SK-N-SH (cell line): ENCODE measurements around the gene MLANA. TPM values are rescaled to one million over a fixed set of nuclear protein-coding genes. Genes with fewer than 3 reads are reported as not detected.

ENCODE experiments used
- CTCF ChIA-PET: fragments of 300-600, 350-600 bp; formaldehyde crosslinking; extraction: SDS; loops from one replicate; lab custom pipeline; 2021; lab: Yijun Ruan, JAX
- POLR2A ChIA-PET: fragments of 350-600 bp; sonication (Branson Sonifier 250); formaldehyde crosslinking; extraction: SDS; loops from one replicate; lab custom pipeline; 2020; ENCODE audit warnings: antibody characterized with exemption, inconsistent platforms; lab: Yijun Ruan, JAX
- DNase-seq: peaks from one replicate; pipeline ENCODE4 v3.0.0; 2012
- H2AFZ ChIP-seq: fragments of 200-600 bp; sonication (generic); 2 replicates; pipeline ENCODE4 v1.8.1; 2016; ENCODE audit warnings: antibody characterized with exemption, mild to moderate bottlenecking, low read depth
- H3F3A ChIP-seq: fragments of 200-600 bp; sonication (generic); replicated peaks from 2 replicates; pipeline ENCODE3; 2016; ENCODE audit warnings: antibody characterized with exemption, mild to moderate bottlenecking; ENCODE audit not compliant: insufficient read depth
- H3K27ac ChIP-seq, 2 experiments: fragments of 200-500 bp in 1 of 2; fragments of 200-600 bp in 1 of 2; sonication (Bioruptor generic) in 1 of 2; sonication (generic), shearing (Covaris generic) in 1 of 2; 2 replicates each; pipeline versions ENCODE4 v1.5.1 to v1.6.1; 2014 to 2016; ENCODE audit warnings: low read depth in 2 of 2, inconsistent platforms in 1 of 2, low read length in 1 of 2, mild to moderate bottlenecking in 1 of 2, mixed read lengths in 1 of 2
- H3K27me3 ChIP-seq: fragments of 200-600 bp; sonication (generic), shearing (Covaris generic); 2 replicates; pipeline ENCODE4 v1.6.1; 2016; ENCODE audit warnings: mixed run types; ENCODE audit not compliant: insufficient read depth
- H3K36me3 ChIP-seq, 2 experiments: fragments of 200-500 bp in 1 of 2; fragments of 200-600 bp in 1 of 2; sonication (Bioruptor generic) in 1 of 2; sonication (generic) in 1 of 2; replicated peaks in 1 of 2; 2 replicates each; pipeline versions ENCODE3 to v1.5.1; 2014 to 2016; ENCODE audit warnings: low read length in 1 of 2, mild to moderate bottlenecking in 1 of 2; ENCODE audit not compliant: insufficient read depth in 2 of 2, control insufficient read depth in 1 of 2
- H3K4me1 ChIP-seq, 2 experiments: fragments of 200-500 bp in 1 of 2; fragments of 200-600 bp in 1 of 2; sonication (Bioruptor generic) in 1 of 2; sonication (generic), shearing (Covaris generic) in 1 of 2; 2 replicates each; pipeline versions ENCODE4 v1.5.1 to v1.6.1; 2014 to 2016; ENCODE audit warnings: low read depth in 1 of 2, low read length in 1 of 2, mixed run types in 1 of 2; ENCODE audit not compliant: insufficient read depth in 2 of 2, control insufficient read depth in 1 of 2
- H3K4me2 ChIP-seq: fragments of 200-600 bp; sonication (generic), shearing (Covaris generic); 2 replicates; pipeline ENCODE4 v1.6.1; 2017; ENCODE audit warnings: mixed run types
- H3K4me3 ChIP-seq, 2 experiments: fragments of 200-500 bp in 1 of 2; fragments of 200-600 bp in 1 of 2; sonication (Bioruptor generic) in 1 of 2; sonication (generic), shearing (Covaris generic) in 1 of 2; 2 replicates each; pipeline versions ENCODE4 v1.5.1 to v1.8.1; 2014 to 2016; ENCODE audit warnings: low read depth in 2 of 2, inconsistent platforms in 1 of 2, low read length in 1 of 2, mild to moderate bottlenecking in 1 of 2, mixed read lengths in 1 of 2, moderate library complexity in 1 of 2
- H3K79me2 ChIP-seq: fragments of 200-600 bp; sonication (generic); 2 replicates; pipeline ENCODE4 v1.8.1; 2017; ENCODE audit warnings: mild to moderate bottlenecking; ENCODE audit not compliant: insufficient read depth
- H3K9ac ChIP-seq: fragments of 200-600 bp; sonication (generic); 2 replicates; pipeline ENCODE4 v1.6.1; 2017; ENCODE audit warnings: mixed run types
- H3K9me2 ChIP-seq: fragments of 200-600 bp; sonication (generic); 2 replicates; pipeline ENCODE4 v1.6.1; 2017; ENCODE audit warnings: mixed run types
- H3K9me3 ChIP-seq: fragments of 200-600 bp; sonication (generic); 2 replicates; pipeline ENCODE4 v1.6.1; 2017; ENCODE audit warnings: mixed run types, mild to moderate bottlenecking, moderate library complexity
- H4K20me1 ChIP-seq: fragments of 200-600 bp; sonication (generic); 2 replicates; pipeline ENCODE4 v1.6.1; 2017; ENCODE audit warnings: mild to moderate bottlenecking, mixed run types; ENCODE audit not compliant: insufficient read depth
- CHD2 ChIP-seq: fragments of 150-350 bp; IDR thresholded peaks from 2 replicates; pipeline ENCODE4 v1.6.1; 2018; ENCODE audit warnings: low read length; ENCODE audit not compliant: partially characterized antibody
- ELF1 ChIP-seq: IDR thresholded peaks from 2 replicates; pipeline ENCODE4 v1.4.0; 2012
- EZH2phosphoT487 ChIP-seq: fragments of 200-600 bp; sonication (generic); IDR thresholded peaks from 2 replicates; pipeline ENCODE4 v1.6.1; 2017; ENCODE audit warnings: low read depth, mixed run types, mild to moderate bottlenecking, antibody characterized with exemption, moderate library complexity, borderline replicate concordance
- GABPA ChIP-seq: IDR thresholded peaks from 2 replicates; pipeline ENCODE4 v1.4.0; 2012; ENCODE audit warnings: low read depth, mild to moderate bottlenecking
- IRF3 ChIP-seq: fragments of 150-350 bp; IDR thresholded peaks from 2 replicates; pipeline ENCODE4 v1.6.1; 2016; ENCODE audit warnings: mild to moderate bottlenecking, low read depth, low read length
- MAX ChIP-seq: IDR thresholded peaks from 2 replicates; pipeline ENCODE4 v1.4.0; 2012; ENCODE audit warnings: low read depth
- MXI1 ChIP-seq: IDR thresholded peaks from 2 replicates; pipeline ENCODE4 v1.6.1; 2012; ENCODE audit warnings: mild to moderate bottlenecking, low read depth, low read length, improper control_type of control experiment
- NFIC ChIP-seq: IDR thresholded peaks from 2 replicates; pipeline ENCODE4 v1.4.0; 2012; ENCODE audit warnings: borderline replicate concordance
- NRF1 ChIP-seq: IDR thresholded peaks from 2 replicates; pipeline ENCODE4 v1.6.1; 2012; ENCODE audit warnings: low read depth, mild to moderate bottlenecking, low read length
- POLR2AphosphoS5 ChIP-seq: IDR thresholded peaks from 2 replicates; pipeline ENCODE4 v1.6.1; 2012; ENCODE audit warnings: low read depth, low read length
- RAD21 ChIP-seq: IDR thresholded peaks from 2 replicates; pipeline ENCODE4 v1.6.1; 2012; ENCODE audit warnings: mild to moderate bottlenecking, low read length
- RXRA ChIP-seq: IDR thresholded peaks from 2 replicates; pipeline ENCODE4 v1.4.0; 2012; ENCODE audit warnings: low read depth, mild to moderate bottlenecking, borderline replicate concordance
- SIN3A ChIP-seq: IDR thresholded peaks from 2 replicates; pipeline ENCODE4 v1.6.1; 2012; ENCODE audit warnings: low read depth, mild to moderate bottlenecking, low read length, moderate library complexity, borderline replicate concordance
- SMC3 ChIP-seq: IDR thresholded peaks from 2 replicates; pipeline ENCODE4 v1.6.1; 2012; ENCODE audit warnings: low read depth, low read length, improper control_type of control experiment
- TAF1 ChIP-seq: IDR thresholded peaks from 2 replicates; pipeline ENCODE4 v1.6.1; 2012; ENCODE audit warnings: low read depth, mild to moderate bottlenecking, low read length, moderate library complexity, borderline replicate concordance
- TCF12 ChIP-seq: IDR thresholded peaks from 2 replicates; pipeline ENCODE4 v1.4.0; 2012
- USF1 ChIP-seq: IDR thresholded peaks from 2 replicates; pipeline ENCODE4 v1.4.0; 2012; ENCODE audit warnings: low read depth, borderline replicate concordance
- USF2 ChIP-seq: fragments of 150-350 bp; IDR thresholded peaks from 2 replicates; pipeline ENCODE4 v1.6.1; 2017; ENCODE audit warnings: antibody characterized with exemption, low read length, low read depth, borderline replicate concordance
- WGBS: methylation state at CpG from one replicate; pipeline ENCODE4 v1.1.6; 2017; ENCODE audit warnings: low lambda C conversion rate; 5-methylcytosine and 5-hydroxymethylcytosine counted together
- polyA plus RNA-seq, 3 experiments: library from polyadenylated mRNA; depleted of rRNA; stranded (reverse); fragments of >200 nt; gene quantifications; 2 replicates each; pipeline ENCODE4 v1.2.3, GENCODE V29; 2012

Gene MLANA
- polyA plus RNA-seq, 1 of the 3 experiments (the other 2 are of a cell fraction) = not detected

GRCh38 chr9:5863092-5863746, 27.5 kb upstream of the MLANA start:
- H3K79me2 ChIP-seq = no peaks in the 10 kb centered on the region
- TF ChIP-seq SMC3 (no peak), EZH2phosphoT487 (no peak), NFIC (no peak), NRF1 (no peak), RAD21 (no peak), USF2 (no peak), USF1 (no peak), IRF3 (no peak), MAX (no peak), CHD2 (no peak), GABPA (no peak), SIN3A (no peak), ELF1 (no peak), TCF12 (no peak), POLR2AphosphoS5 (no peak)
- no peak overlapping the region for H3K27ac ChIP-seq
- POLR2A ChIA-PET = no interaction called here
- no peaks in the 10 kb centered on the region for H3K9me3 ChIP-seq
- no peak overlapping the region for H2AFZ ChIP-seq
- H3K36me3 ChIP-seq = no peaks in the 10 kb centered on the region
- no peak overlapping the region for H3K4me2 ChIP-seq
- H3F3A ChIP-seq = no peaks in the 10 kb centered on the region
- no peak overlapping the region for H3K4me3 ChIP-seq
- DNase-seq = no peak
- H3K9me2 ChIP-seq = no peaks in the 10 kb centered on the region
- no peaks in the 10 kb centered on the region for H3K4me1 ChIP-seq
- 85% methylated on average over 2 of the region's 2 CpGs for WGBS
- no peaks in the 10 kb centered on the region for H4K20me1 ChIP-seq
- H3K27me3 ChIP-seq = no peaks in the 10 kb centered on the region
- CTCF ChIA-PET = interaction anchor here (0.6 to 2.3 kb wide), 2 partner anchors 23 to 978 kb away, joined by 3 to 6 read pairs; no protein-coding TSS in a partner anchor
- H3K9ac ChIP-seq = no peak overlapping the region

- CTCF ChIA-PET = interaction anchor here (1.0 to 2.3 kb wide), 3 partner anchors 10 to 21 kb away, joined by 3 to 6 read pairs (median 4); no protein-coding TSS in a partner anchor
- no peaks in the 10 kb centered on the region for H3K36me3 ChIP-seq
- no peaks in the 10 kb centered on the region for H3K9me3 ChIP-seq
- no peak overlapping the region for H3K27ac ChIP-seq
- H3K27me3 ChIP-seq = no peaks in the 10 kb centered on the region
- 88% methylated on average over 4 of the region's 4 CpGs for WGBS
- no peak overlapping the region for H3K4me3 ChIP-seq
- H3K9ac ChIP-seq = no peak overlapping the region
- POLR2A ChIA-PET = no interaction called here
- H3K79me2 ChIP-seq = no peaks in the 10 kb centered on the region
- H2AFZ ChIP-seq = no peak overlapping the region
- DNase-seq = no peak
- no peaks in the 10 kb centered on the region for H3K4me1 ChIP-seq
- H3F3A ChIP-seq = no peaks in the 10 kb centered on the region
- no peaks in the 10 kb centered on the region for H4K20me1 ChIP-seq
- H3K9me2 ChIP-seq = no peaks in the 10 kb centered on the region
- H3K4me2 ChIP-seq = no peak overlapping the region
- TF ChIP-seq USF1 (no peak), TAF1 (no peak), RXRA (no peak), NRF1 (no peak), CHD2 (no peak), MXI1 (no peak), IRF3 (no peak), USF2 (no peak)
Observed at GRCh38 chr9:5864446-5864845, 26.2 kb upstream of the MLANA start.
